Keratinocyte (primary cell): ENCODE data around the gene FHIT.

Experiments used
- EZH2 ChIP-seq: IDR thresholded peaks from one replicate; pipeline ENCODE4 v1.6.1; 2012; ENCODE audit warnings: inconsistent platforms, mild to moderate bottlenecking, low read length, moderate library complexity
- TF ChIP-seq, protein P1 (sequence below), 3 experiments: IDR thresholded peaks in 1 of 3; conservative IDR thresholded peaks in 1 of 3; optimal IDR thresholded peaks in 1 of 3; 2 replicates in 2 of 3; 3 replicates in 1 of 3; pipeline versions ENCODE3 to v1.5.1; 2011; ENCODE audit warnings: low read length in 3 of 3, mild to moderate bottlenecking in 3 of 3, moderate library complexity in 2 of 3, control low read depth in 1 of 3, inconsistent platforms in 1 of 3; ENCODE audit not compliant: insufficient read depth in 2 of 3; ENCODE audit errors: extremely low read depth in 1 of 3

DNA sequence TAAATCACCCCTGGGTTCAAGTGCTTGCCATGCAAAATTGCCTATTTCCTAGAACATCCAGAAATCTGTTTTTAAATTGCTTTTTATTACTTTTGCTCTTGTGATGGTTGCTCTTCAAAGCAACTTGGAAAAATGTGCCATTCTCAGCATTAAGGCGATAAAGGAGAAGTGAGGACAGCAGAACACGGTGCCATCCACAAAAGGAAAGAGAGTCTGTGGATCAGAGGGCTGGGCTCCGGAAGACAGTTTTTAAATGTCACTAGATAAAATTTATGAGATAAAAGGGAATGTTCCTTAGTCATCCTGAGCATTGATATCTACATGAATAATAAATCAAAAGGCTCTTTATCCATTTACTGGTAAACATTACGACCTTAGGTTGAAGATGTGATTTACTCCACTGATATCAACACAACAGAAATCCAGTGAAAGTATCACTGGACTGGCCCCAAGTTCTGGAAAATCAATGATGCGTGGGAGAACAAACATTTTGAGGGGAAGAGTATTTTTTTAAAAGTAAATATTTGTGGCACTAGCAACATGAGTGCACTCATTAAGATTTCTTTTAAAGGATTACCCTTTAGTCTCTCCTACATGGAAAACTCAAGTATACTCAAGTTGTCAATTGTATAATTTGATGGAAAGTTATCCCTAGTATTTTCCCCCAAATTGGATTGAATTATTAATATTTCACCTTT, 554.7 kb downstream of the FHIT start:
- TF ChIP-seq, protein P1, sequence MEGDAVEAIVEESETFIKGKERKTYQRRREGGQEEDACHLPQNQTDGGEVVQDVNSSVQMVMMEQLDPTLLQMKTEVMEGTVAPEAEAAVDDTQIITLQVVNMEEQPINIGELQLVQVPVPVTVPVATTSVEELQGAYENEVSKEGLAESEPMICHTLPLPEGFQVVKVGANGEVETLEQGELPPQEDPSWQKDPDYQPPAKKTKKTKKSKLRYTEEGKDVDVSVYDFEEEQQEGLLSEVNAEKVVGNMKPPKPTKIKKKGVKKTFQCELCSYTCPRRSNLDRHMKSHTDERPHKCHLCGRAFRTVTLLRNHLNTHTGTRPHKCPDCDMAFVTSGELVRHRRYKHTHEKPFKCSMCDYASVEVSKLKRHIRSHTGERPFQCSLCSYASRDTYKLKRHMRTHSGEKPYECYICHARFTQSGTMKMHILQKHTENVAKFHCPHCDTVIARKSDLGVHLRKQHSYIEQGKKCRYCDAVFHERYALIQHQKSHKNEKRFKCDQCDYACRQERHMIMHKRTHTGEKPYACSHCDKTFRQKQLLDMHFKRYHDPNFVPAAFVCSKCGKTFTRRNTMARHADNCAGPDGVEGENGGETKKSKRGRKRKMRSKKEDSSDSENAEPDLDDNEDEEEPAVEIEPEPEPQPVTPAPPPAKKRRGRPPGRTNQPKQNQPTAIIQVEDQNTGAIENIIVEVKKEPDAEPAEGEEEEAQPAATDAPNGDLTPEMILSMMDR (optimal IDR thresholded peaks at IDR 0.05 in 1 of 3, IDR thresholded peaks at IDR 0.05 in 1 of 3, conservative IDR thresholded peaks at IDR 0.05 in 1 of 3; ENCODE audit: extremely low read depth in 1 of 3, insufficient read depth in 2 of 3, low read length in 3 of 3) = no peak
- TF ChIP-seq EZH2 = no peak
